Measurements from ENCODE around the gene PSME3IP1. TPM values are rescaled to one million over a fixed set of nuclear protein-coding genes. Genes with fewer than 3 reads are reported as not detected.

The PSME3IP1 gene
- polyA plus RNA-seq, 1 experiment = 96.5 TPM

- CTCF ChIA-PET = interaction anchor here (1.2 to 1.6 kb wide), 2 partner anchors 8 to 86 kb away, joined by 3 to 4 read pairs; partner anchors contain the start of gene CPNE2
- Histone ChIP-seq H3K4me3 (ENCODE audit: low read depth, low read length) (no peak overlapping the region), H3K36me3 (ENCODE audit: control insufficient read depth, insufficient read depth, low read length) (no peaks in the 10 kb centered on the region), H3K27me3 (ENCODE audit: control insufficient read depth, insufficient read depth, low read length) (no peaks in the 10 kb centered on the region)
- no peak for DNase-seq (ENCODE audit: low read depth)
- POLR2A ChIA-PET = no interaction called here
- no peak for TF ChIP-seq CTCF (IDR thresholded peaks at IDR 0.05; ENCODE audit: insufficient read depth, low read depth, low read length)
These were observed 7.6 kb downstream of the PSME3IP1 start for GRCh38 chr16:57178196-57178595.

GRCh38 chr16:57175896-57176295 is 9.9 kb downstream of the PSME3IP1 start:
- peaks cover 6% of the 10 kb centered on the region for H3K36me3 ChIP-seq (ENCODE audit: control insufficient read depth, insufficient read depth, low read length)
- no peaks in the 10 kb centered on the region for H3K27me3 ChIP-seq (ENCODE audit: control insufficient read depth, insufficient read depth, low read length)
- ChIA-PET CTCF (no interaction called here), POLR2A (no interaction called here)
- no peak for TF ChIP-seq CTCF (IDR thresholded peaks at IDR 0.05; ENCODE audit: insufficient read depth, low read depth, low read length)
- DNase-seq (ENCODE audit: low read depth) = no peak
- H3K4me3 ChIP-seq (ENCODE audit: low read depth, low read length) = no peak overlapping the region

GRCh38 chr16:57172721-57173290 is 13.0 kb downstream of the PSME3IP1 start:
- DNase-seq (ENCODE audit: low read depth) = no peak
- CTCF ChIA-PET = interaction anchor here (0.6 to 1.9 kb wide), 3 partner anchors 79 to 244 kb away, joined by 3 to 8 read pairs (median 3); no protein-coding TSS in a partner anchor
- POLR2A ChIA-PET = no interaction called here
- TF ChIP-seq CTCF (IDR thresholded peaks at IDR 0.05; ENCODE audit: insufficient read depth, low read depth, low read length) = no peak
- no peak overlapping the region for H3K4me3 ChIP-seq (ENCODE audit: low read depth, low read length)
- peaks cover 6% of the 10 kb centered on the region for H3K36me3 ChIP-seq (ENCODE audit: control insufficient read depth, insufficient read depth, low read length)
- no peaks in the 10 kb centered on the region for H3K27me3 ChIP-seq (ENCODE audit: control insufficient read depth, insufficient read depth, low read length)

GRCh38 chr16:57169327-57169726 is 16.5 kb downstream of the PSME3IP1 start:
- no peaks in the 10 kb centered on the region for H3K27me3 ChIP-seq (ENCODE audit: control insufficient read depth, insufficient read depth, low read length)
- peaks cover 8% of the 10 kb centered on the region for H3K36me3 ChIP-seq (ENCODE audit: control insufficient read depth, insufficient read depth, low read length)
- no peak overlapping the region for H3K4me3 ChIP-seq (ENCODE audit: low read depth, low read length)
- no peak for DNase-seq (ENCODE audit: low read depth)
- POLR2A ChIA-PET = no interaction called here
- TF ChIP-seq CTCF (IDR thresholded peaks at IDR 0.05; ENCODE audit: insufficient read depth, low read depth, low read length) = no peak
- CTCF ChIA-PET = interaction anchor here (1.2 to 5.4 kb wide), 4 partner anchors 10 to 302 kb away, joined by 5 to 44 read pairs (median 5); no protein-coding TSS in a partner anchor

GRCh38 chr16:57167953-57168352 is 17.9 kb downstream of the PSME3IP1 start:
- DNase-seq (ENCODE audit: low read depth) = no peak
- peaks cover 7% of the 10 kb centered on the region for H3K36me3 ChIP-seq (ENCODE audit: control insufficient read depth, insufficient read depth, low read length)
- H3K4me3 ChIP-seq (ENCODE audit: low read depth, low read length) = no peak overlapping the region
- ChIA-PET POLR2A (no interaction called here), CTCF (interaction anchor here (0.6 to 5.4 kb wide), 8 partner anchors 17 to 301 kb away, joined by 3 to 44 read pairs (median 4); partner anchors contain the start of gene CPNE2)
- TF ChIP-seq CTCF (IDR thresholded peaks at IDR 0.05; ENCODE audit: insufficient read depth, low read depth, low read length) = peak; percentile 77
- no peaks in the 10 kb centered on the region for H3K27me3 ChIP-seq (ENCODE audit: control insufficient read depth, insufficient read depth, low read length)

Data from BJ (cell line).